Peyer's patch (tissue), 4 donors: ENCODE data around the gene TEAD1. TPM values are rescaled to one million over a fixed set of nuclear protein-coding genes. Genes with fewer than 3 reads are reported as not detected.
A peak's percentile ranks its signal among the peaks of the same experiment; 100 is the strongest.

ENCODE experiments used
- DNase-seq, 3 donors: peaks; one replicate each; pipeline ENCODE4 v3.0.0-alpha.2; 2017 to 2019
- H3K27ac ChIP-seq, 4 donors: fragments of 200-600 bp; sonication (generic); one replicate each; pipeline ENCODE4 v1.5.1; 2016 to 2019
- H3K27me3 ChIP-seq, 2 donors: fragments of 200-600 bp; sonication (generic); one replicate each; pipeline ENCODE4 v1.5.1; 2019
- H3K36me3 ChIP-seq, 3 donors: fragments of 200-600 bp; sonication (generic); one replicate each; pipeline ENCODE4 v1.5.1; 2016 to 2019
- H3K4me1 ChIP-seq, 4 donors: fragments of 200-600 bp; sonication (generic); one replicate each; pipeline ENCODE4 v1.5.1; 2016 to 2019
- H3K4me3 ChIP-seq, 4 donors: fragments of 200-600 bp; sonication (generic); 1 replicate in 3 of 4; 2 replicates in 1 of 4; pipeline ENCODE4 v1.5.1; 2016 to 2019; ENCODE audit warnings: mild to moderate bottlenecking in 1 of 4
- H3K9me3 ChIP-seq, 4 donors: fragments of 200-600 bp; sonication (generic); one replicate each; pipeline ENCODE4 v1.5.1; 2016 to 2019; ENCODE audit warnings: mild to moderate bottlenecking in 1 of 4
- POLR2A ChIP-seq, 2 donors: fragments of 450-650 bp; IDR thresholded peaks; one replicate each; pipeline ENCODE4 v1.5.1; 2017; ENCODE audit warnings: antibody characterized with exemption in 2 of 2, mild to moderate bottlenecking in 2 of 2, moderate library complexity in 2 of 2
- total RNA-seq, 4 donors: library from RNA; depleted of rRNA; stranded (reverse); fragments of >200 nt; gene quantifications; one replicate each; pipeline ENCODE4 v1.1.0, GENCODE V29; 2016
- TF ChIP-seq, protein P1 (sequence below), 6 experiments: fragments of 450-650 bp in 4 of 6; fragments of 200-600 bp in 2 of 6; sonication (generic) in 1 of 6; IDR thresholded peaks; one replicate each; pipeline ENCODE4 v1.5.1; 2017 to 2019; ENCODE audit warnings: antibody characterized with exemption in 6 of 6, mild to moderate bottlenecking in 3 of 6, moderate library complexity in 1 of 6

TEAD1 gene
- total RNA-seq, 4 donors from 2014 or later = 34.5 to 125 (median 65.1) TPM

DNA sequence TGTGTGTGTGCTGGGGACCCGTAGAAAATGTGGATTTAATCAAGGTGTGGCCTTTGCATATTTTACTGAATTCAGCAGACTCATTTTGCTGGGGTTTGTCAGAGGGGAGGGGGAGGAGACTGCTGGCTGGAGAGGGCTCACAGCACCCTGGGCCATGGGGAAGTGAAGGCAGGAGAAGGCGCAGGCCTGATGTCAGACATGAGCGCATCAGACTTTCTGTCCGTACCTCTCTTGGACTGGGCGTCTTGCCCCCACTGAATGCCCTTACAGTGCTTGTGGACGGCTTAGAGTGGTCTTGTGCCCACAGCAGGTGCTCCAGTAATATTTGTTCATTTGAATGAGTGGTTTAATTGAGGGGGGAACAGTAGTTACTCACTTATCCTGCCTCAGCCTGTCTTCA, 75.2 kb downstream of the TEAD1 start:
- H3K36me3 ChIP-seq = no peaks in the 10 kb centered on the region
- no peak overlapping the region for H3K27ac ChIP-seq
- H3K9me3 ChIP-seq = no peaks in the 10 kb centered on the region
- no peak for DNase-seq
- no peak for TF ChIP-seq POLR2A (IDR thresholded peaks at IDR 0.05)
- TF ChIP-seq, protein P1, sequence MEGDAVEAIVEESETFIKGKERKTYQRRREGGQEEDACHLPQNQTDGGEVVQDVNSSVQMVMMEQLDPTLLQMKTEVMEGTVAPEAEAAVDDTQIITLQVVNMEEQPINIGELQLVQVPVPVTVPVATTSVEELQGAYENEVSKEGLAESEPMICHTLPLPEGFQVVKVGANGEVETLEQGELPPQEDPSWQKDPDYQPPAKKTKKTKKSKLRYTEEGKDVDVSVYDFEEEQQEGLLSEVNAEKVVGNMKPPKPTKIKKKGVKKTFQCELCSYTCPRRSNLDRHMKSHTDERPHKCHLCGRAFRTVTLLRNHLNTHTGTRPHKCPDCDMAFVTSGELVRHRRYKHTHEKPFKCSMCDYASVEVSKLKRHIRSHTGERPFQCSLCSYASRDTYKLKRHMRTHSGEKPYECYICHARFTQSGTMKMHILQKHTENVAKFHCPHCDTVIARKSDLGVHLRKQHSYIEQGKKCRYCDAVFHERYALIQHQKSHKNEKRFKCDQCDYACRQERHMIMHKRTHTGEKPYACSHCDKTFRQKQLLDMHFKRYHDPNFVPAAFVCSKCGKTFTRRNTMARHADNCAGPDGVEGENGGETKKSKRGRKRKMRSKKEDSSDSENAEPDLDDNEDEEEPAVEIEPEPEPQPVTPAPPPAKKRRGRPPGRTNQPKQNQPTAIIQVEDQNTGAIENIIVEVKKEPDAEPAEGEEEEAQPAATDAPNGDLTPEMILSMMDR (IDR thresholded peaks at IDR 0.05) = no peak
- no peak overlapping the region for H3K4me3 ChIP-seq
- H3K4me1 ChIP-seq = peaks cover 0 to 5% (median 0%) of the 10 kb centered on the region in 4 donors
- no peaks in the 10 kb centered on the region for H3K27me3 ChIP-seq

DNA sequence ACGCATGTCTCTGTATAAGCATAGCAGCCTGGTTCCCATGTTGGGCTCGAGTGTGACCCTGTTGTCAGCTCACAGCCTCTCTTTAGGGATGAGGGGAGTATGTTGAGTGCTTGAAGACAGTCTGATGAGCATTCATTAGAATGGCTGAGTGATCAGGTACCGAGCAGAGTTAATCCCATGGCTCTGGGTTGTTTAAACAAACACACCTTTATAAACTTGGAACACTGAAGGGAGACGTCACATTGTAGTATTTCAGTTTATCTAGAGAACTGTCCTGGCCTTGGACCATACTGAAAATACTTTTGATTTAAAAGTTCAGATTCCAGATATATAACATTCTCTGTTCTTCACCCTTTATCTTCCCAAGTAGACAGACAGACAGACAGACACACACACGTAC, 76.0 kb downstream of the TEAD1 start:
- H3K27me3 ChIP-seq = no peaks in the 10 kb centered on the region
- no peak overlapping the region for H3K27ac ChIP-seq
- peaks cover 0 to 5% (median 0%) of the 10 kb centered on the region in 4 donors for H3K4me1 ChIP-seq
- H3K36me3 ChIP-seq = no peaks in the 10 kb centered on the region
- no peak overlapping the region for H3K4me3 ChIP-seq
- no peaks in the 10 kb centered on the region for H3K9me3 ChIP-seq
- TF ChIP-seq, protein P1 (IDR thresholded peaks at IDR 0.05) = no peak
- no peak for TF ChIP-seq POLR2A (IDR thresholded peaks at IDR 0.05)
- no peak for DNase-seq

DNA sequence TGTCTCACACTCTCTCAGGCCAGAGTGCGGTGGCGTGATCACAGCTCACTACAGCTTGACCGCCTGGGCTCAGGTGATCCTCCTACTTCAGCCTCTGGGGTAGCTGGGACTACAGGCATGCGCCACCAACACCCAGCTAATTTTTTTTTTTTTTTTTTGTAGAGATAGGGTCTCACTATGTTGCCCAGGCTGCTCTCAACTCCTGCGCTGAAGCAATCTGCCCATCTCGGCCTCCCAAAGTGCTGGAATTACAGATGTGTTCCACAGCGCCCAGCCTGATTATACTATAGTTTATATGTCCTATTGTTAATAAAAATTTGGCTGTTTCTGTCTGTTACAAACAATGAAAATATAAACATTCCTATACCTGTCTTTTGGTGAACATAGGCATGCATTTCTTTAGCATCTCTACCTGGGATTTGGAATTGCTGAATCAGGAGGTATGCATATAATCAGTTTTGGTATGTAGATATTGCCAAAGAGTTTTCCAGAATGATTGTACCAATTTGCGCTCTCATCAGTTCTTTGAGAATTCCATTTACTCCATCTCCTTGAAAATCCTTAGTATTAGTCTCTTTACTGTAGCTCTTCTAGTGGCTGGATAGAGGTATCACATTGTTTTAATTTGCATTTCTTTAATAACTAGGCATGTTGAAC, 78.8 kb downstream of the TEAD1 start:
- Histone ChIP-seq H3K27me3 (no peaks in the 10 kb centered on the region), H3K9me3 (no peaks in the 10 kb centered on the region), H3K4me3 (no peak overlapping the region), H3K4me1 (no peaks in the 10 kb centered on the region), H3K36me3 (no peaks in the 10 kb centered on the region), H3K27ac (no peak overlapping the region)
- no peak for DNase-seq
- TF ChIP-seq POLR2A (IDR thresholded peaks at IDR 0.05) = no peak
- TF ChIP-seq, protein P1 (IDR thresholded peaks at IDR 0.05) = peak in 1 of 6 experiments; percentile 16

DNA sequence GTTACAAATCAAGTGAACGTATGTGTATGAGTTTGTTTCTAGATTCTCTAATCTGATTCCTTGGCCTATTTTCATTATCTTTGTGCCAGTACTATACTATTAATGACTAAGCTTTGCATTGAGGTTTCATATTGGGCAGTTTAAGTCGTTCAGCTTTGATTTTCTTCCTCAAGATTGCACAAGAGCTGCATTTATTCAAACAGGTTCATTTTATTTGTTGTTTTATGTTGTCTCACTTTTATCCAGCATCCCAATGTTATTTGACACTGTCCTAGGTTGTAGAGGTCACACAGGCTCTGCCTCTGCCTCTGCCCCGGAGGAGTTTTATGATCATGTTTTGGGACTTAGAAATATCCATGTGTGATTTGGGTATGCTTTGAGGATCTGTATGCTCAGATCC, 79.8 kb downstream of the TEAD1 start:
- H3K27me3 ChIP-seq = no peaks in the 10 kb centered on the region
- H3K4me3 ChIP-seq = no peak overlapping the region
- H3K27ac ChIP-seq = no peak overlapping the region
- no peaks in the 10 kb centered on the region for H3K4me1 ChIP-seq
- H3K9me3 ChIP-seq = no peaks in the 10 kb centered on the region
- TF ChIP-seq POLR2A (IDR thresholded peaks at IDR 0.05) = no peak
- TF ChIP-seq, protein P1 (IDR thresholded peaks at IDR 0.05) = no peak
- H3K36me3 ChIP-seq = no peaks in the 10 kb centered on the region
- no peak for DNase-seq

DNA sequence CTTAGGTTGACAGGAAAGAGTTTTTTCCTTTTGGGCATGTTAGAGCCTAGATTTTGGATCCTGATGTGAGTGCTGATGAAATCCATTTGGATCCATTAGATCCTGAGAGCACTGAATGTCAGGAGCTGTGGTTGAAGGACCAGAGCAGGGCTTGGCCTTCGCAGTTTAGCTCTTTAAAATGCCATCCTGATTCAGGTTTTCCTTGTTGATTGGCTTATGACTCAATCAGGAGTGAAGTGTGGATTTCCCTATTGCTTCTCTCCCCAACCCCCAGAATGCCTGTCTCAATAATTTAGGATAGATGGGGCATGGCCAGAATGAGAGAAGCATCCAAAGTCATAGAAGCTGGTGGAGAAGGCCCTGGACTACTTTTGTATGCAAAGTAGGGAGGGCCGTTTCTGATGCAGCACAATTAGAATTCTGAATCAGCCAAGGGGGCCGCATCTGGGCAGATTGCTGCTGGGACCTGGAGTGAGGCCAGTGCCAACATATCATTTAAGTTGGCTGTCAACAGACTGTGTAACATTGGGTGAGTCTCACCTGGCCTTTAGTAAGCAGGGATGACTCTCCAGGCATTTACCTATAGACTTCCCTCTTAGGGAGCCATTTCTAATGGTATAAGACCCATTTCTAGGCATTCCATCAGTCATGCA, 80.5 kb downstream of the TEAD1 start:
- H3K27ac ChIP-seq = no peak overlapping the region
- no peak for DNase-seq
- no peaks in the 10 kb centered on the region for H3K36me3 ChIP-seq
- no peaks in the 10 kb centered on the region for H3K9me3 ChIP-seq
- H3K4me3 ChIP-seq = no peak overlapping the region
- H3K4me1 ChIP-seq = no peaks in the 10 kb centered on the region
- TF ChIP-seq, protein P1 (IDR thresholded peaks at IDR 0.05) = no peak
- no peak for TF ChIP-seq POLR2A (IDR thresholded peaks at IDR 0.05)
- no peaks in the 10 kb centered on the region for H3K27me3 ChIP-seq
